ENCODE results near the gene EWSR1. TPM values are rescaled to one million over a fixed set of nuclear protein-coding genes. Genes with fewer than 3 reads are reported as not detected.

EWSR1 gene
- total RNA-seq, 4 donors from 2014 or later = 174 to 211 (median 188) TPM

- WGBS, 2 donors = 56 to 69% methylated on average over 4 of the region's 4 CpGs
- Histone ChIP-seq H3K27me3 (no peaks in the 10 kb centered on the region), H3K4me1 (no peaks in the 10 kb centered on the region), H3K4me3 (no peak overlapping the region), H3K27ac (peak overlapping the region in 2 of 4 donors; percentile 45 to 60), H3K36me3 (peaks cover 0 to 100% (median 34%) of the 10 kb centered on the region in 3 donors), H3K9me3 (no peaks in the 10 kb centered on the region)
- TF ChIP-seq EP300 (IDR thresholded peaks at IDR 0.05) (no peak), CTCF (IDR thresholded peaks at IDR 0.05) (no peak), POLR2A (IDR thresholded peaks at IDR 0.05) (no peak)
- no peak for DNase-seq (ENCODE audit: low spot score in 2 of 2)
Measured at GRCh38 chr22:29346659-29347058, 78.6 kb downstream of the EWSR1 start.

GRCh38 chr22:29348041-29348440, 80.0 kb downstream of the EWSR1 start:
- Histone ChIP-seq H3K9me3 (no peaks in the 10 kb centered on the region), H3K4me1 (no peaks in the 10 kb centered on the region), H3K36me3 (peaks cover 3 to 100% (median 32%) of the 10 kb centered on the region in 3 donors), H3K27me3 (no peaks in the 10 kb centered on the region), H3K27ac (no peak overlapping the region), H3K4me3 (no peak overlapping the region)
- TF ChIP-seq CTCF (IDR thresholded peaks at IDR 0.05) = no peak
- no peak for TF ChIP-seq EP300 (IDR thresholded peaks at IDR 0.05)
- TF ChIP-seq POLR2A (IDR thresholded peaks at IDR 0.05) = no peak
- no peak for DNase-seq (ENCODE audit: low spot score in 2 of 2)
- 87% methylated on average over 2 of the region's 2 CpGs for WGBS, 2 donors

- Histone ChIP-seq H3K27me3 (no peaks in the 10 kb centered on the region), H3K9me3 (no peaks in the 10 kb centered on the region), H3K27ac (no peak overlapping the region), H3K36me3 (peaks cover 3 to 100% (median 41%) of the 10 kb centered on the region in 3 donors), H3K4me3 (no peak overlapping the region), H3K4me1 (no peaks in the 10 kb centered on the region)
- TF ChIP-seq EP300 (IDR thresholded peaks at IDR 0.05) = no peak
- no peak for TF ChIP-seq CTCF (IDR thresholded peaks at IDR 0.05)
- TF ChIP-seq POLR2A (IDR thresholded peaks at IDR 0.05) = no peak
- WGBS, 2 donors = 89 to 94% methylated on average over 18 of the region's 18 CpGs
- no peak for DNase-seq (ENCODE audit: low spot score in 2 of 2)
Measured at GRCh38 chr22:29348956-29349355, 80.9 kb downstream of the EWSR1 start.

Small RNA genes lying within 50 kb of the gene (small RNA-seq; reads per million reads assigned to genes)
- not detected for gene MIR3653

Other genes starting within 250 kb of the EWSR1 start
- not detected for gene C22orf31, start 206.4 kb upstream of the EWSR1 start, total RNA-seq
- 10 to 100 TPM in 3 of 4 donors, 1 to 10 TPM in 1; 5.4 to 15.1 (median 12.9) TPM for gene KREMEN1, start 195.2 kb upstream of the EWSR1 start, total RNA-seq
- gene EMID1, start 62.4 kb upstream of the EWSR1 start, total RNA-seq = 1 to 10 TPM; 1.0 to 9.9 (median 3.0) TPM
- 10 to 100 TPM; 14.4 to 43.5 (median 32.6) TPM for gene RHBDD3, start 287 bp upstream of the EWSR1 start, total RNA-seq
- 10 to 100 TPM; 30.3 to 43.5 (median 35.1) TPM for gene GAS2L1, start 38.4 kb downstream of the EWSR1 start, total RNA-seq
- 1 to 10 TPM in 3 of 4 donors, not detected in 1; 2.2 to 6.6 (median 3.3) TPM for gene RASL10A, start 47.4 kb downstream of the EWSR1 start, total RNA-seq
- 10 to 100 TPM; 51.3 to 93.3 (median 60.1) TPM for gene AP1B1, start 120.3 kb downstream of the EWSR1 start, total RNA-seq
- not detected for gene RFPL1, start 170.3 kb downstream of the EWSR1 start, total RNA-seq
- gene NEFH, start 211.9 kb downstream of the EWSR1 start, total RNA-seq = 1 to 10 TPM in 1 of 4 donors, under 1 TPM in 2, not detected in 1; 0.30 to 1.0 (median 0.78) TPM